ENCODE results near the gene EDN1.
"Not testable (repeated sequence)": the region's sequence is repeated elsewhere in the genome, so short reads cannot be mapped to it uniquely, and the experiment has no call there.

EDN1 gene

DNA sequence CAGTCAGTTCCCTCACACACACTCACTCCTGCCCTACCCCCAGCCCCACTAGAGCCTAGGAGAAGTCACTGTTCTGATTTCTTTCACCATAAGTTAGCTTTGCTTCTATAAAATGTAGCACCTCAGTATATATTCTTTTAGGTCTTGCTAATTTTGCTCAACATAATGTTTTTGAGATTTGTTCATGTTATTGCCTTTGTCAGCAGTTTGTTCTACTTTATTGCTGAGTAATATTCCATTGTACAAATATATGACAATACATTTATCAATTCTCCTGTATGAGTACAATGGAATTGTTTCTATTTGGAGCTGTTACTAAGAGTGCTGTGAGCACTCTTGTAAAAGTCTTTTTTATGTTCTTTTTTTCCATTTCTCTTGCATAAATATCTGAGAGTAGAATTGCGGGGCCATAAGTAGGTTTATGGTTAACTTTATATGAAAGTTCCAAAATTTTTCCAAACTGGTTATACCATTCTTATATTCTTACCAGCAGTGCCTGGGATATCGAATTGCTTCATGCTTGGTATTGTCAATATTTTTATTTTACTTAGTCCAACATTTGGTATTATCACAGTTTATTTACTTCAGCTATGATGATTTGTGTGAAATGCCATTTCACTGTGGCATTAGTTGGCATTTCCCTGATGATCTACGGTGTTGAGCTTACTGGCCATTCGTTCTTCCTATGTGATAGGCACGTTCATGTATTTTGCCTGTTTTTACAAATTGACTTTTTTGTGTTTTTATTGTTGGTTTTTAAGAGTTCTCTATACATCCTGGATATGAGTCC, 25.3 kb downstream of the EDN1 start:
- Histone ChIP-seq H3K9ac (ENCODE audit: low read depth, low read length) (no peak overlapping the region), H3K27ac (ENCODE audit: low read length) (no peak overlapping the region)

DNA sequence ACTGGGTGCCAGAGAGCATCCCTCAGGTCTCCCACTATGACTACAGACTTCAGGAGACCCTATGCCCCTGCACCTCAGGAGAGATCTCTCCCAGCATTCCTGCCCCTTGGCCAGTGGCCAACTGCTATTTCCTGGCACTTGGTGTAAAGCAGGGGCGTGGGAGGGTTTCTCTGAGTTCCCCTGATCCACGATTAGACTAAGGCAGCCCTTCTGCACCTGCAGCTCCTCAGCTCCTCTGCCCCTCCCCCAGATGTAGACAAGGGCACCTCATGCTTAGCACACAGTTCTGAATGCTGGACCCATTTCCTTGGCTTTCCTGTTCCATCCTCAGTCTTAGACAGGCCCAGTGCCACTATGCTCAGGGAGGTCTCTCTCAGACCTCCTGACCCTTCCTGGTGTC, 28.6 kb downstream of the EDN1 start:
- H3K27me3 ChIP-seq (ENCODE audit: insufficient read depth, low read length), result no peaks in the 10 kb centered on the region
- no peaks in the 10 kb centered on the region for H3K36me3 ChIP-seq (ENCODE audit: insufficient read depth, low read depth, low read length)
- H3K27ac ChIP-seq (ENCODE audit: low read length), result no peak overlapping the region
- H3K9ac ChIP-seq (ENCODE audit: low read depth, low read length), result no peak overlapping the region
- H3K9me3 ChIP-seq (ENCODE audit: insufficient read depth, low read depth, low read length), result peaks cover 14% of the 10 kb centered on the region
- no peak overlapping the region for H3K4me3 ChIP-seq (ENCODE audit: low read length)
- H3K4me1 ChIP-seq (ENCODE audit: insufficient read depth, low read length), result no peaks in the 10 kb centered on the region

More for the DNA sequence above, 25.3 kb downstream of the EDN1 start:
- Histone ChIP-seq H3K4me1 (ENCODE audit: insufficient read depth, low read length) (no peaks in the 10 kb centered on the region), H3K36me3 (ENCODE audit: insufficient read depth, low read depth, low read length) (no peaks in the 10 kb centered on the region), H3K9me3 (ENCODE audit: insufficient read depth, low read depth, low read length) (peaks cover 14% of the 10 kb centered on the region), H3K27me3 (ENCODE audit: insufficient read depth, low read length) (no peaks in the 10 kb centered on the region), H3K4me3 (ENCODE audit: low read length) (no peak overlapping the region)

DNA sequence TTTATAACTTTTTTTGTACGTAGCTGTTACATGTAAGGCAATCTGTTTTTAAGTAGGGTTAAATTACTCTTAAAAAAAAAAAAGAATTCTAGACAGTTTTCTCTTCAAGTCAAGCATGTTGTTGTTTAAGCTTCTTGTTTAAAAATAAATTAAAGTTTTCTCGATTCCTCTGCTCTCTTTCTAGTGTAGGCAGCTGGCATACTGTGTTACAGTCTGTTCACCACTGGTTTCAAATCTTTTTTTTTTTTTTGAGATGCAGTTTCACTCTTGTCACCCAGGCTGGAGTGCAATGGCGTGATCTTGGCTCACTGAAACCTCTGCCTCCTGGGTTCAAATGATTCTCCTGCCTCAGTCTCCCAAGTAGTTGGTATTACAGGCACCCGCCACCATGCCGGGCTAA, 29.9 kb downstream of the EDN1 start:
- not testable (repeated sequence) for H3K4me3 ChIP-seq (ENCODE audit: low read length); H3K9ac ChIP-seq (ENCODE audit: low read depth, low read length); H3K36me3 ChIP-seq (ENCODE audit: insufficient read depth, low read depth, low read length); H3K27me3 ChIP-seq (ENCODE audit: insufficient read depth, low read length); H3K4me1 ChIP-seq (ENCODE audit: insufficient read depth, low read length); H3K27ac ChIP-seq (ENCODE audit: low read length)
- peaks cover 14% of the 10 kb centered on the region for H3K9me3 ChIP-seq (ENCODE audit: insufficient read depth, low read depth, low read length)

DNA sequence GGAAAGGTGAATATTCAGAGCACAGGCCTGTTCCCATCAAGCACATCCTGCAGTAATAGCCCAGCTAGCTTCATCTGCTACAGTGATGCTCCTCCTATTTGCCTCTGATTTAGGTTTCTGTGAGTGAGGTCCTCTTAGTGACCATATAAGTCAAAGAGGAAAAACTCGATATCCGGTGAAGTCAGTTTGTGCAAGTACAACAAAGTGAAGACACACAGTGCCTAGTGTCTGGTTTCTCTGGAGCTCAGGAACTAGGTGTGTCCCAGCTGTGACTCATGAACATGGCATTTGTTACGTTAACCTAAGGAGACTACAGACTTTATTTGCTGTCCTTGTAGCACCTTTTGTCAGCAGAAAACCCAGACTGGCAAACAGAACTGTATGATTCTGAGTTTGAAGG, 33.9 kb downstream of the EDN1 start:
- no peaks in the 10 kb centered on the region for H3K27me3 ChIP-seq (ENCODE audit: insufficient read depth, low read length)
- no peak overlapping the region for H3K27ac ChIP-seq (ENCODE audit: low read length)
- H3K9ac ChIP-seq (ENCODE audit: low read depth, low read length), result no peak overlapping the region
- no peaks in the 10 kb centered on the region for H3K36me3 ChIP-seq (ENCODE audit: insufficient read depth, low read depth, low read length)
- H3K4me1 ChIP-seq (ENCODE audit: insufficient read depth, low read length), result peaks cover 28% of the 10 kb centered on the region
- H3K9me3 ChIP-seq (ENCODE audit: insufficient read depth, low read depth, low read length), result peaks cover 1% of the 10 kb centered on the region
- no peak overlapping the region for H3K4me3 ChIP-seq (ENCODE audit: low read length)

DNA sequence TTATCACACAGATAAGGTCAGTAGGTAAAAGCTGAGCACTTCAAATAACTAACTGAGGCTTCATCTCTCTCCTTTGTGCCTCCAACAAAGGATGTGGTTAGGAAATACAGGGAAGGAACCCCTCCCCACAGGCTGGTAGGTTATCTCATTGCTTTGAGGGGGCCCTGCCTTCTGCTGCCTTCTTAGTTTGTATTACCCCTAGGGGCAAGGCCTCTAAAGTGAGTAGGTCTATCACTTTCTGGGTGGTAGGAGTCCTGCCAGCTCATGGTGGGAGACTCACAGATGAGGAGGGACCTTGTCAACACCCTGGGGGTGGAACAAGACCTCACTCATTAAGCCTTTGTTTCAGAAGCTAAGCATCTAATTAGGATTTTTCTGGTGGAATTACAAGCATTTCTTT, 34.6 kb downstream of the EDN1 start:
- no peaks in the 10 kb centered on the region for H3K27me3 ChIP-seq (ENCODE audit: insufficient read depth, low read length)
- peak overlapping the region; percentile 4 for H3K4me3 ChIP-seq (ENCODE audit: low read length)
- no peaks in the 10 kb centered on the region for H3K9me3 ChIP-seq (ENCODE audit: insufficient read depth, low read depth, low read length)
- H3K4me1 ChIP-seq (ENCODE audit: insufficient read depth, low read length), result peaks cover 28% of the 10 kb centered on the region
- no peaks in the 10 kb centered on the region for H3K36me3 ChIP-seq (ENCODE audit: insufficient read depth, low read depth, low read length)
- H3K9ac ChIP-seq (ENCODE audit: low read depth, low read length), result peak overlapping the region; percentile 29; the same call in 1 of the 2 replicates
- H3K27ac ChIP-seq (ENCODE audit: low read length), result no peak overlapping the region

DNA sequence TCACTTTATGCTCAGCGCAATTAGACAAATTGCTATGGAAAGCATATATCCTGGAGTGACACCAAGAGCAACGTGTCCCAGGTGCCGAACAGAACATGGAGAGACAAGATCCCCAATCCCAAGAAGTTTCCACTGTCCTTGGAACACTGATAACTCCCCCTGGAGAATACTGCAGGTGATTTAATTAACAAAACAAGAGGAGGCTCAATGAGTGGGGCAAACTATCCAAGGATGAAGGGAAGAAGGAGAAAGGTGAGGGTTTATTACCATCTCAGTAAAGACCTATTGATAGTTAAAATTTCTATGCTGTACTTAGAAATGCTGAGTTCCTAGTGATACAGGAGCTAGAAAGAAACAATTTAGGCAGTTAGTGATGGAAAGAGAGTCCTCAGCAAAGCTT, 35.7 kb downstream of the EDN1 start:
- H3K27me3 ChIP-seq (ENCODE audit: insufficient read depth, low read length), result no peaks in the 10 kb centered on the region
- H3K36me3 ChIP-seq (ENCODE audit: insufficient read depth, low read depth, low read length), result no peaks in the 10 kb centered on the region
- H3K4me1 ChIP-seq (ENCODE audit: insufficient read depth, low read length), result peaks cover 28% of the 10 kb centered on the region
- 0 out of 2 replicates have a peak overlapping the region, but pooled peaks have one; percentile 2 for H3K9ac ChIP-seq (ENCODE audit: low read depth, low read length)
- H3K4me3 ChIP-seq (ENCODE audit: low read length), result peak overlapping the region; percentile 7; the same call in 1 of the 2 replicates
- H3K27ac ChIP-seq (ENCODE audit: low read length), result no peak overlapping the region
- H3K9me3 ChIP-seq (ENCODE audit: insufficient read depth, low read depth, low read length), result no peaks in the 10 kb centered on the region

DNA sequence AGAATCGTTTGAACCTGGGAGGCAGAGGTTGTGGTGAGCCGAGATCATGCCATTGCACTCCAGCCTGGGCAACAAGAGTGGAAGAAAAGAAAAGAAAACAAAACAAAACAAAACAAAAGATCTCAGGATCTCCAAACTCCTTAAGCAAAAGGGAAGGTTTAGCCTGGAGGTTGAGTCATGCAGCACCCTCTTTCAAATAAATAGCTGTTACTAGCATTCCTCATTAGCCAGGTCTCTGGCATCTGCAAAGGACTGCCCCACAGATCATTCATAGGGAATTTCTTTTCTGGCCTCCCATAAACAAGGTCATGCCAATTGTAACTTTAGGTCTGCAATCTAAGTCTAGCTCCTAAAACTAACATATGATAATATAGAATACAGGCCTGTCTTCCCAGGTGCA, 37.2 kb downstream of the EDN1 start:
- H3K27ac ChIP-seq (ENCODE audit: low read length), result no peak overlapping the region
- H3K27me3 ChIP-seq (ENCODE audit: insufficient read depth, low read length), result no peaks in the 10 kb centered on the region
- H3K9ac ChIP-seq (ENCODE audit: low read depth, low read length), result no peak overlapping the region
- H3K4me1 ChIP-seq (ENCODE audit: insufficient read depth, low read length), result peaks cover 31% of the 10 kb centered on the region
- H3K4me3 ChIP-seq (ENCODE audit: low read length), result no peak overlapping the region
- no peaks in the 10 kb centered on the region for H3K36me3 ChIP-seq (ENCODE audit: insufficient read depth, low read depth, low read length)
- H3K9me3 ChIP-seq (ENCODE audit: insufficient read depth, low read depth, low read length), result no peaks in the 10 kb centered on the region

DNA sequence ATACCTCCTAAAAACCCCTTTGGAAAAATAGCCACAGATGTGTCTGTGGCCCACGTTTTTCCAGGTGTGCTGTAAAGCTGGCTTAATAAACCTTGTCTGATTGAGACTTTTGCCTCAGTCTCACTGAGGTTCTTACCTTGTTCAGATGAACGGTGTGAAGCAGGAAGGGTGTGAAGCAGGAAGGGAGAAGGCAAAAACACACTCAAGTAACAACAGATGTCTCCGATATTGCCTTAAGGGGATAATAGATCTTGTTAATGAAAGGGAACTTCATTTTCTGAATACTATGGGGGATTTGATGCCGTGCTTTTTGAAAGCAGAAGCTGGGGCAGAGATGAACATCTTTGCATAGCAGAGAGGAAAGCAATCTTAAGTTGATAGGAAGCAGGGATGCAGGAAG, 37.8 kb downstream of the EDN1 start:
- Histone ChIP-seq H3K27me3 (ENCODE audit: insufficient read depth, low read length) (no peaks in the 10 kb centered on the region), H3K9me3 (ENCODE audit: insufficient read depth, low read depth, low read length) (no peaks in the 10 kb centered on the region), H3K4me3 (ENCODE audit: low read length) (no peak overlapping the region), H3K9ac (ENCODE audit: low read depth, low read length) (no peak overlapping the region), H3K36me3 (ENCODE audit: insufficient read depth, low read depth, low read length) (no peaks in the 10 kb centered on the region), H3K4me1 (ENCODE audit: insufficient read depth, low read length) (peaks cover 31% of the 10 kb centered on the region), H3K27ac (ENCODE audit: low read length) (no peak overlapping the region)

DNA sequence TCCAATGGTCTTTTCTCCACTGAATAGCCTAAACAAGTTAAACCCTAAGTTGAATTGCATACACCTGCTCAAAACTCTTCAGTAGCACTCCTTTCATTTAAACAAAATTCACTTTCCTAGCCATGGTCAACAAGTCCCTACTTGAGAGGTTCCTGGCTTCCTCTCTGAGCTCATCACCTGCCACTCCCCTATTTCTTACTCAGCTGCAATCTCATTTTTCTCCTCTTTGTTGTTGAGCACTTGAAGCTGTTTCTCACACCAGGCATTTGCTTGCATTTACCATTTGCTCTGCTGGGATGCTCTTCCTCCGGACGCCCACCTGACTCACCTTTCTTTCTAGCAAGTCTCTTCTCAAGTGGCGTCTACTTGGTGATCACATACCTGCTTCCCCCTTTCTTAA, 38.5 kb downstream of the EDN1 start:
- no peak overlapping the region for H3K27ac ChIP-seq (ENCODE audit: low read length)
- no peak overlapping the region for H3K4me3 ChIP-seq (ENCODE audit: low read length)
- peaks cover 31% of the 10 kb centered on the region for H3K4me1 ChIP-seq (ENCODE audit: insufficient read depth, low read length)

DNA sequence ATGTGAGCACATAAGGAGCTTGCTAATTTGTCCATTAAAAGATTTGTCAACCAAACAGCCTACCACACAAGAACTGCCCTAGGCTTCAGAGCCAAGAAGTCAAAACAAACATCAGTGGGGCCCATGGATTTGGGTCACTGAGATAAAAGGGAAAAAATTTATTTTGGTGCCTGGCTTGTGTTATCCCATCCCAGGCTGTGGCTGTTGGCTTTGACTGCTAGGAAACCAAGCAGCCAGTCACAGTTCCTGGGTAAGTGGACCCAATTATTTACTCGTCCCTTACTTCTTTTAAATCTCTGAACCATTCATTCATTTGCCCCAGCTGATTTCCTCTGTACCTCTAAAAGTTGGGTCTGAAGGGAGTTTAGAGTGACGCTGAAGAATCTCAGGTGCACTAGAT, 41.3 kb downstream of the EDN1 start:
- Histone ChIP-seq H3K9me3 (ENCODE audit: insufficient read depth, low read depth, low read length) (no peaks in the 10 kb centered on the region), H3K36me3 (ENCODE audit: insufficient read depth, low read depth, low read length) (no peaks in the 10 kb centered on the region), H3K4me1 (ENCODE audit: insufficient read depth, low read length) (peaks cover 18% of the 10 kb centered on the region), H3K27me3 (ENCODE audit: insufficient read depth, low read length) (no peaks in the 10 kb centered on the region), H3K27ac (ENCODE audit: low read length) (no peak overlapping the region), H3K9ac (ENCODE audit: low read depth, low read length) (no peak overlapping the region), H3K4me3 (ENCODE audit: low read length) (no peak overlapping the region)

More for the DNA sequence above, 38.5 kb downstream of the EDN1 start:
- no peaks in the 10 kb centered on the region for H3K27me3 ChIP-seq (ENCODE audit: insufficient read depth, low read length)
- no peaks in the 10 kb centered on the region for H3K36me3 ChIP-seq (ENCODE audit: insufficient read depth, low read depth, low read length)
- no peaks in the 10 kb centered on the region for H3K9me3 ChIP-seq (ENCODE audit: insufficient read depth, low read depth, low read length)
- H3K9ac ChIP-seq (ENCODE audit: low read depth, low read length), result no peak overlapping the region

DNA sequence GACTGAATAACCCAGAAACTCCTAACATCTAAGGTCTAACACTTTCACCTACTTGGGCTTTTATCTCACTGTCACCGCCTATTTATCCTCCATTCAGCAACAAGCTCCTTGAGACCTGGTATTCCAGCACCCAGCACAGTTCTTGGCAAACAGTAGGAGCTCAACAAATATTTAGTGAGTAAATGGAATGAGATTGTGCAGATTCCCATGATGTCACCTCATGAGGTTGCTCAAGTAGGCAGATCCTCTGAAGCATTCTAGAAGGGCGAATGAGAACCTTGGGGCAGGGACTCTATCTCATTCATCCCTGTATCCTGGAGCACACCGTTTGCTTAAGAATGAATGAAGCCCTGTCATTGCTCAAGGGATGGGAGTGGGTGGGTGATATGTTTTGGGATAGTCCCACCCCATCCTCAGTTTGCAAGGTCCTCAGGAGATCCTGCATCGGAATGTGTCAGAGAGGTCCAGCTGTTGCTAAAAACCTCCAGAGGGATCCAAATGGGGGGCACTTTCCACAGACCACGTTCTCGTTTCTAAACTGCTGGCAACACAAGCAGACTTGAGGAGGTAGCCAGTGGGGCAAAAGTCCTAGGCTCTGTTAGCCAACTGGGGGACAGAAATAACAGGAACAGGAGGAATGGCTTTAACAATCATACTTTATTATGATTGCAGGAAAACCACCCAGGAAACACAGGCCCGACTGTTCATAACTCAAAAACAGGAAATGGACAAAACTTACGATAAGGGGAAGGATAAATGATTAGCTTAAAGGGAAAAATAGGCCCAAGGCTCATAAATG, 42.0 kb downstream of the EDN1 start:
- no peak overlapping the region for H3K4me3 ChIP-seq (ENCODE audit: low read length)
- H3K4me1 ChIP-seq (ENCODE audit: insufficient read depth, low read length), result peaks cover 14% of the 10 kb centered on the region
- H3K9me3 ChIP-seq (ENCODE audit: insufficient read depth, low read depth, low read length), result no peaks in the 10 kb centered on the region
- H3K36me3 ChIP-seq (ENCODE audit: insufficient read depth, low read depth, low read length), result no peaks in the 10 kb centered on the region
- no peak overlapping the region for H3K9ac ChIP-seq (ENCODE audit: low read depth, low read length)
- H3K27ac ChIP-seq (ENCODE audit: low read length), result no peak overlapping the region
- H3K27me3 ChIP-seq (ENCODE audit: insufficient read depth, low read length), result no peaks in the 10 kb centered on the region

DNA sequence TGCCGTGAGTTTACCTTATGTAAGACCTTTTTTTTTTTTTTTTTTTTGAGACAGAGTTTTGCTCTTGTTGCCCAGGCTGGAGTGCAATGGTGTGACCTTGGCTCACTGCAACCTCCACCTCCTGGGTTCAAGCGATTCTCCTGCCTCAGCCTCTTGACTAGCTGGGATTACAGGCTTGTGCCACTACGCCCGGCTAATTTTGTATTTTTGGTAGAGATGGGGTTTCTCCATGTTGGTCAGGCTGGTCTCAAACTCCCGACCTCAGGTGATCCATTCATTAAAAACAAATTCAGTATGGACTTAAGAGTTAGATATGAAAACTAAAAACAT, 42.6 kb downstream of the EDN1 start:
- H3K36me3 ChIP-seq (ENCODE audit: insufficient read depth, low read depth, low read length); H3K9me3 ChIP-seq (ENCODE audit: insufficient read depth, low read depth, low read length); H3K4me3 ChIP-seq (ENCODE audit: low read length); H3K27me3 ChIP-seq (ENCODE audit: insufficient read depth, low read length); H3K9ac ChIP-seq (ENCODE audit: low read depth, low read length); H3K27ac ChIP-seq (ENCODE audit: low read length): not testable (repeated sequence)
- H3K4me1 ChIP-seq (ENCODE audit: insufficient read depth, low read length), result peaks cover 14% of the 10 kb centered on the region

All from iPS-20b (cell line).